ENCODE measurements around the gene GRIK2.
"Not testable (repeated sequence)": the region's sequence is repeated elsewhere in the genome, so short reads cannot be mapped to it uniquely, and the experiment has no call there.

DNA sequence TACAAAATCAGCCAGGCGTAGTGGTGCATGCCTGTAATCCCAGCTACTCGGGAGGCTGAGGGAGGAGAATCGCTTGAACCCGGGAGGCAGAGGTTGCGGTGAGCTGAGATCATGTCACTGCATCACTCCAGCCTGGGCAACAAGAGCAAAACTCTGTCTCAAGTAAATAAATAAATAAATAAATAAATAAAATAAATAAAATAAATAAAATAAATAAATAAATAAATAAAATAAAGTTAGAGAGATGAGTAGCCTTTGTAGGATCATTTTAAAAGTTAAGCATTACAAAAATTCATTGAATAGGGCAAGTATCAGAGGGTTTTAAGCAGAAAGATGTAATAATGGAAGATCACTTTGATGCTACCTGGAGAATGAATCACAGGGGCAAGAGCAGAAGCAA lies 9.8 kb upstream of the GRIK2 start:
- TF ChIP-seq, protein P1, sequence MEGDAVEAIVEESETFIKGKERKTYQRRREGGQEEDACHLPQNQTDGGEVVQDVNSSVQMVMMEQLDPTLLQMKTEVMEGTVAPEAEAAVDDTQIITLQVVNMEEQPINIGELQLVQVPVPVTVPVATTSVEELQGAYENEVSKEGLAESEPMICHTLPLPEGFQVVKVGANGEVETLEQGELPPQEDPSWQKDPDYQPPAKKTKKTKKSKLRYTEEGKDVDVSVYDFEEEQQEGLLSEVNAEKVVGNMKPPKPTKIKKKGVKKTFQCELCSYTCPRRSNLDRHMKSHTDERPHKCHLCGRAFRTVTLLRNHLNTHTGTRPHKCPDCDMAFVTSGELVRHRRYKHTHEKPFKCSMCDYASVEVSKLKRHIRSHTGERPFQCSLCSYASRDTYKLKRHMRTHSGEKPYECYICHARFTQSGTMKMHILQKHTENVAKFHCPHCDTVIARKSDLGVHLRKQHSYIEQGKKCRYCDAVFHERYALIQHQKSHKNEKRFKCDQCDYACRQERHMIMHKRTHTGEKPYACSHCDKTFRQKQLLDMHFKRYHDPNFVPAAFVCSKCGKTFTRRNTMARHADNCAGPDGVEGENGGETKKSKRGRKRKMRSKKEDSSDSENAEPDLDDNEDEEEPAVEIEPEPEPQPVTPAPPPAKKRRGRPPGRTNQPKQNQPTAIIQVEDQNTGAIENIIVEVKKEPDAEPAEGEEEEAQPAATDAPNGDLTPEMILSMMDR (IDR thresholded peaks at IDR 0.05): not testable (repeated sequence)
- TF ChIP-seq POLR2A (IDR thresholded peaks at IDR 0.05): not testable (repeated sequence)

Data from adrenal gland (tissue), 5 donors.